K562 (cell line): ENCODE results near the gene ENPP6. TPM values are rescaled to one million over a fixed set of nuclear protein-coding genes. Genes with fewer than 3 reads are reported as not detected.

Experiments used
- ATAC-seq: fragments of 200-7000 bp; cut with Tn5 transposase; 3 replicates; pipeline ENCODE4 v1.9.1; 2020; ENCODE audit warnings: moderate library complexity
- BruUV-seq: library from RNA; stranded (reverse); fragments of 400-500 nt; replicated peaks from 2 replicates; lab custom pipeline; 2021; lab: Mats Ljungman, UMichigan
- CTCF ChIA-PET: fragments of 300-600 bp; formaldehyde crosslinking; extraction: SDS; loops from one replicate; lab custom pipeline; 2021; ENCODE audit warnings: low intra/inter-chr PET ratio; lab: Yijun Ruan, JAX
- POLR2A ChIA-PET: fragments of 300-600, 350-650 bp; sonication (Branson Sonifier 250); formaldehyde crosslinking; extraction: SDS; loops from one replicate; lab custom pipeline; 2021; ENCODE audit warnings: antibody characterized with exemption, inconsistent platforms; lab: Yijun Ruan, JAX
- DNase-seq, 4 experiments: peaks; one replicate each; pipeline versions ENCODE4 v3.0.0 to v3.0.0-alpha.2; 2011 to 2018; ENCODE audit warnings: low spot score in 3 of 4, mixed read lengths in 3 of 4; ENCODE audit errors: extremely low read depth in 1 of 4
- FAIRE-seq: peaks from 2 replicates; lab custom pipeline; 2011; peaks lifted over from hg19 to GRCh38; lab: Jason Lieb, UNC
- H2AFZ ChIP-seq: 2 replicates; pipeline ENCODE4 v1.6.0; 2011; ENCODE audit warnings: low read depth, low read length, control low read depth, inconsistent platforms
- H3K27ac ChIP-seq: fragments of 200-600 bp; 3 replicates; pipeline ENCODE4 v1.8.0; 2011; ENCODE audit warnings: low read depth, mild to moderate bottlenecking, control low read depth, inconsistent platforms, low read length, moderate library complexity, mixed read lengths; ENCODE audit errors: extremely low read depth
- H3K27me3 ChIP-seq, 2 experiments: fragments of 300-600 bp in 1 of 2; 2 replicates in 1 of 2; 3 replicates in 1 of 2; pipeline versions ENCODE4 v1.6.0 to v1.8.0; 2011; ENCODE audit warnings: inconsistent platforms in 2 of 2, low read length in 2 of 2, mild to moderate bottlenecking in 1 of 2, mixed read lengths in 1 of 2, moderate library complexity in 1 of 2; ENCODE audit not compliant: control insufficient read depth in 2 of 2, insufficient read depth in 2 of 2
- H3K36me3 ChIP-seq: fragments of 300-600 bp; 3 replicates; pipeline ENCODE4 v1.8.0; 2011; ENCODE audit warnings: mild to moderate bottlenecking, low read length, inconsistent platforms; ENCODE audit not compliant: control insufficient read depth, insufficient read depth
- H3K4me1 ChIP-seq, 2 experiments: fragments of 200-600 bp in 1 of 2; replicated peaks in 1 of 2; 2 replicates in 1 of 2; 3 replicates in 1 of 2; pipeline versions ENCODE4 v1.5.1 to v1.8.0; 2011; ENCODE audit warnings: inconsistent platforms in 2 of 2, low read length in 2 of 2, mild to moderate bottlenecking in 1 of 2, mixed read lengths in 1 of 2, moderate library complexity in 1 of 2; ENCODE audit not compliant: control insufficient read depth in 2 of 2, insufficient read depth in 2 of 2
- H3K4me2 ChIP-seq: 2 replicates; pipeline ENCODE4 v1.6.1; 2011; ENCODE audit warnings: low read length, control low read depth, inconsistent platforms, mixed read lengths; ENCODE audit not compliant: insufficient read depth
- H3K4me3 ChIP-seq: fragments of 200-600 bp; sonication (generic), shearing (Covaris generic); 2 replicates; pipeline ENCODE4 v1.5.1; 2016; ENCODE audit warnings: control low read depth, inconsistent platforms
- H3K79me2 ChIP-seq: fragments of 200-600 bp; 3 replicates; pipeline ENCODE4 v1.8.0; 2011; ENCODE audit warnings: low read length, inconsistent platforms; ENCODE audit not compliant: control insufficient read depth, insufficient read depth
- H3K9ac ChIP-seq, 2 experiments: 2 replicates each; pipeline versions ENCODE4 v1.6.0 to v1.6.1; 2011; ENCODE audit warnings: low read depth in 2 of 2, low read length in 2 of 2, control low read depth in 1 of 2, inconsistent platforms in 1 of 2, mild to moderate bottlenecking in 1 of 2, mixed read lengths in 1 of 2; ENCODE audit not compliant: insufficient read depth in 1 of 2
- H3K9me1 ChIP-seq: one replicate; pipeline ENCODE4 v1.6.0; 2011; ENCODE audit warnings: inconsistent platforms, mild to moderate bottlenecking, low read length, moderate library complexity; ENCODE audit not compliant: control insufficient read depth, insufficient read depth
- H3K9me3 ChIP-seq: replicated peaks from 2 replicates; pipeline ENCODE4 v1.5.1; 2011; ENCODE audit warnings: low read depth, low read length, inconsistent platforms; ENCODE audit not compliant: control insufficient read depth, insufficient read depth
- H4K20me1 ChIP-seq: replicated peaks from 2 replicates; pipeline ENCODE4 v1.6.1; 2011; ENCODE audit warnings: low read length, inconsistent platforms, mixed read lengths; ENCODE audit not compliant: control insufficient read depth, insufficient read depth
- ATF1 ChIP-seq, 2 experiments: fragments of 450-650 bp in 1 of 2; IDR thresholded peaks; 2 replicates each; pipeline ENCODE4 v1.6.1; 2016; ENCODE audit warnings: missing compliant biosample characterization in 1 of 2, missing genetic modification characterization in 1 of 2
- CBX3 ChIP-seq, 2 experiments: IDR thresholded peaks; 1 replicate in 1 of 2; 2 replicates in 1 of 2; pipeline ENCODE4 v1.6.1; 2012; ENCODE audit warnings: inconsistent platforms in 2 of 2, low read length in 2 of 2, borderline replicate concordance in 1 of 2, control low read depth in 1 of 2
- CEBPG ChIP-seq, 3 experiments: fragments of 200-800 bp in 1 of 3; sonication (Bioruptor generic) in 1 of 3; sonication (generic) in 1 of 3; formaldehyde crosslinking in 1 of 3; IDR thresholded peaks in 2 of 3; conservative IDR thresholded peaks in 1 of 3; 2 replicates each; pipeline versions ENCODE4 v1.6.1 to v1.8.0; 2016 to 2022; ENCODE audit warnings: missing compliant biosample characterization in 2 of 3, missing genetic modification characterization in 2 of 3, mild to moderate bottlenecking in 1 of 3, missing genetic modification reagents in 1 of 3
- FUS ChIP-seq: fragments of 200-400 bp; formaldehyde crosslinking; optimal IDR thresholded peaks from 2 replicates; pipeline ENCODE3; 2017; ENCODE audit warnings: low read depth, low read length
- MAZ ChIP-seq, 2 experiments: fragments of 450-650 bp in 1 of 2; sonication (generic) in 1 of 2; formaldehyde crosslinking; IDR thresholded peaks in 1 of 2; conservative IDR thresholded peaks in 1 of 2; 2 replicates each; pipeline versions ENCODE4 v1.4.0 to v1.5.0; 2020; ENCODE audit warnings: mild to moderate bottlenecking in 1 of 2, missing genetic modification reagents in 1 of 2
- NFATC3 ChIP-seq: fragments of 450-650 bp; IDR thresholded peaks from 2 replicates; pipeline ENCODE4 v1.6.1; 2017; ENCODE audit warnings: mild to moderate bottlenecking
- ZBTB40 ChIP-seq, 2 experiments: fragments of 450-650 bp in 1 of 2; sonication (generic) in 1 of 2; formaldehyde crosslinking in 1 of 2; IDR thresholded peaks; 2 replicates each; pipeline versions ENCODE4 v1.7.1 to v1.9.0; 2016 to 2022; ENCODE audit warnings: inconsistent platforms in 1 of 2, mild to moderate bottlenecking in 1 of 2, missing genetic modification reagents in 1 of 2
- ZC3H4 ChIP-seq: sonication (generic); formaldehyde crosslinking; IDR thresholded peaks from 2 replicates; pipeline ENCODE4 v1.9.0; 2021; ENCODE audit warnings: missing genetic modification reagents, borderline replicate concordance
- WGBS: fragments of 100-300 bp; shearing (Covaris generic); methylation state at CpG from one replicate; pipeline ENCODE4 v1.1.6; 2016; ENCODE audit warnings: low coverage, mixed read lengths; ENCODE audit not compliant: insufficient coverage; ENCODE audit errors: missing lambda C conversion rate; 5-methylcytosine and 5-hydroxymethylcytosine counted together
- in situ Hi-C: fragments of 300-500 bp; cut with MboI; formaldehyde crosslinking; loops from 4 replicates; pipeline ENCODE4 v1.15.0; 2018; ENCODE audit warnings: inconsistent platforms, mixed read lengths
- intact Hi-C: fragments of 100-400 bp; cut with micrococcal nuclease; formaldehyde crosslinking; loops from 2 replicates; pipeline ENCODE4 v1.14.2; 2022
- polyA plus RNA-seq, 8 experiments: library from polyadenylated mRNA; depleted of rRNA in 4 of 8; stranded (reverse) in 5 of 8; unstranded in 3 of 8; fragments of >200 nt; fragmentation: Nextera tagmentation in 2 of 8; fragmentation: Illumina TruSeq in 1 of 8; extraction: Ambion mirVana in 2 of 8; extraction: Trizol in 1 of 8; gene quantifications; 2 replicates each; pipeline versions ENCODE4 v1.2.1 to v1.2.3, GENCODE V29; 2011 to 2014; ENCODE audit warnings: inconsistent platforms in 1 of 8, missing spikeins in 1 of 8
- total RNA-seq, 7 experiments: library from RNA; depleted of rRNA in 6 of 7; stranded (reverse); fragments of >200 nt in 6 of 7; fragmentation: Illumina TruSeq in 2 of 7; extraction: Trizol in 2 of 7; gene quantifications; 2 replicates each; pipeline versions ENCODE4 v1.2.1 to v1.2.3, GENCODE V29; 2011 to 2021; ENCODE audit warnings: low replicate concordance in 1 of 7
- TF ChIP-seq, protein P1 (sequence below): fragments of 450-650 bp; IDR thresholded peaks from 2 replicates; pipeline ENCODE4 v1.6.1; 2016; ENCODE audit warnings: mild to moderate bottlenecking

Gene ENPP6
- total and polyA plus RNA-seq, 9 of the 15 experiments (the other 6 are each of a cell fraction or from before 2014, with no cell fraction given) = 0.29 TPM; not detected in 8

- Histone ChIP-seq H3K4me2 (no peak overlapping the region), H3K79me2 (no peaks in the 10 kb centered on the region), H3K27ac (no peak overlapping the region), H3K36me3 (no peaks in the 10 kb centered on the region), H3K9me1 (no peaks in the 10 kb centered on the region), H2AFZ (no peak overlapping the region), H3K9ac (no peak overlapping the region), H3K27me3 (peaks cover 15 to 56% of the 10 kb centered on the region in 2 experiments), H4K20me1 (0 out of 2 replicates have a peak, but pooled peaks cover 2% of the 10 kb centered on the region), H3K4me1 (no peaks in the 10 kb centered on the region), H3K9me3 (no peaks in the 10 kb centered on the region), H3K4me3 (no peak overlapping the region)
- ChIA-PET CTCF (no interaction called here), POLR2A (no interaction called here)
- in situ Hi-C loops = no loop called here
- ATAC-seq (no peak), FAIRE-seq (no peak), DNase-seq (no peak)
- WGBS = 1% methylated on average over 7 of the region's 7 CpGs
- intact Hi-C loops = no loop called here
- BruUV-seq = no TSS peak
- TF ChIP-seq CBX3 (IDR thresholded peaks at IDR 0.05; ENCODE audit: borderline replicate concordance in 1 of 2, low read length in 2 of 2) (no peak), MAZ (CRISPR knock-in tag; conservative IDR thresholded peaks at IDR 0.05 in 1 of 2, IDR thresholded peaks at IDR 0.05 in 1 of 2) (no peak), NFATC3 (no peak), FUS (no peak), CEBPG (CRISPR knock-in tag; IDR thresholded peaks at IDR 0.05) (no peak), CEBPG (tag; conservative IDR thresholded peaks at IDR 0.05 in 1 of 2, IDR thresholded peaks at IDR 0.05 in 1 of 2) (no peak), ATF1 (CRISPR knock-in tag; IDR thresholded peaks at IDR 0.05) (no peak), ATF1 (tag; IDR thresholded peaks at IDR 0.05) (no peak), ZC3H4 (CRISPR knock-in tag) (no peak), ZBTB40 (IDR thresholded peaks at IDR 0.05) (no peak), ZBTB40 (CRISPR knock-in tag; IDR thresholded peaks at IDR 0.05) (no peak)
- TF ChIP-seq, protein P1, sequence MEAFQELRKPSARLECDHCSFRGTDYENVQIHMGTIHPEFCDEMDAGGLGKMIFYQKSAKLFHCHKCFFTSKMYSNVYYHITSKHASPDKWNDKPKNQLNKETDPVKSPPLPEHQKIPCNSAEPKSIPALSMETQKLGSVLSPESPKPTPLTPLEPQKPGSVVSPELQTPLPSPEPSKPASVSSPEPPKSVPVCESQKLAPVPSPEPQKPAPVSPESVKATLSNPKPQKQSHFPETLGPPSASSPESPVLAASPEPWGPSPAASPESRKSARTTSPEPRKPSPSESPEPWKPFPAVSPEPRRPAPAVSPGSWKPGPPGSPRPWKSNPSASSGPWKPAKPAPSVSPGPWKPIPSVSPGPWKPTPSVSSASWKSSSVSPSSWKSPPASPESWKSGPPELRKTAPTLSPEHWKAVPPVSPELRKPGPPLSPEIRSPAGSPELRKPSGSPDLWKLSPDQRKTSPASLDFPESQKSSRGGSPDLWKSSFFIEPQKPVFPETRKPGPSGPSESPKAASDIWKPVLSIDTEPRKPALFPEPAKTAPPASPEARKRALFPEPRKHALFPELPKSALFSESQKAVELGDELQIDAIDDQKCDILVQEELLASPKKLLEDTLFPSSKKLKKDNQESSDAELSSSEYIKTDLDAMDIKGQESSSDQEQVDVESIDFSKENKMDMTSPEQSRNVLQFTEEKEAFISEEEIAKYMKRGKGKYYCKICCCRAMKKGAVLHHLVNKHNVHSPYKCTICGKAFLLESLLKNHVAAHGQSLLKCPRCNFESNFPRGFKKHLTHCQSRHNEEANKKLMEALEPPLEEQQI = no peak
These were observed 106.3 kb downstream of the ENPP6 start for GRCh38 chr4:184111233-184111832.
